Measurements from ENCODE around the gene SLC39A1.
"Not testable (repeated sequence)": the region's sequence is repeated elsewhere in the genome, so short reads cannot be mapped to it uniquely, and the experiment has no call there.

SLC39A1 gene, protein sequence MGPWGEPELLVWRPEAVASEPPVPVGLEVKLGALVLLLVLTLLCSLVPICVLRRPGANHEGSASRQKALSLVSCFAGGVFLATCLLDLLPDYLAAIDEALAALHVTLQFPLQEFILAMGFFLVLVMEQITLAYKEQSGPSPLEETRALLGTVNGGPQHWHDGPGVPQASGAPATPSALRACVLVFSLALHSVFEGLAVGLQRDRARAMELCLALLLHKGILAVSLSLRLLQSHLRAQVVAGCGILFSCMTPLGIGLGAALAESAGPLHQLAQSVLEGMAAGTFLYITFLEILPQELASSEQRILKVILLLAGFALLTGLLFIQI

DNA sequence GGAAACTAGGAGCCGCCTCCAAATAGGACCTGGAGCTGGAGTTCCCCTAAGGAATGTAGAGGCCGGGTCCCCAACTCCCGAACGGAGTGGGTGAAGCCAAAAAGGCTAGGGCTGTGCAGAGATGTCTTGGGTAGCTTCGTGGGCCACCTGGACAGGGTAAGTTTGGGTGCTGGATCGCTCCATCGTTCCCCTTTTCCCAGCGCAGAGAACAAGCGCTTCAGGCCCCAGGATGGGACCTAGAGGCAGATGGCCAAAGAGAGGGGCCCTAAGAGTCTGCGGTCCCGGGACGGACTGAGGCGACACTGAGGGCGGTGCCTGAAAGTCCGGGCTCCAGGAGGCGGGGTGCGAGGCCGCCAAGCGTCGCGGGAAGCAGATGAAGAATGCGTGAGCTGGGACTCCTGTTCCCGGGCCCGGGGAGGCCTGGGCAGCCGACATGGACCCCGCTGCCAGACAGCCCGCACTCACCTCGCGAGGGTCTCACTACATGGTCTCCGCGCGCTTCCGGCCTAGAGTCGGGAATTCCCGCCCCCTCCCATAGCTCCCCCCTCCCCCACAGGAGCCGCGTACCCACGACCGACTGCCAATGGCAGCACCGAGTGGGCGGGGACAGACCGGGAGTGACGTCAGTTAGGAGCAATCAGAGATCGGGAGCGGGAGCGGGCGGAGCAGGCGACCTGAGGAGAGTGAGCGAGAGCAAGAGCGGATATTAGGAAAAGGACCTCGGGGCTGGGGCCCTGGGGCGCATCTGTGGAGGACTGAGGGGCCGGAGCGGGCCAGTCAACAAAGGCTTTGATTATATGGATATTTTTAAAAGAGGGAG, at the start of gene SLC39A1:
SLC39A1 (minus strand) TSS at position 508 of the 820 bp plus-strand sequence. CDS start 822 bp downstream, outside the sequence.
- DNase-seq: peak; percentile 96

DNA sequence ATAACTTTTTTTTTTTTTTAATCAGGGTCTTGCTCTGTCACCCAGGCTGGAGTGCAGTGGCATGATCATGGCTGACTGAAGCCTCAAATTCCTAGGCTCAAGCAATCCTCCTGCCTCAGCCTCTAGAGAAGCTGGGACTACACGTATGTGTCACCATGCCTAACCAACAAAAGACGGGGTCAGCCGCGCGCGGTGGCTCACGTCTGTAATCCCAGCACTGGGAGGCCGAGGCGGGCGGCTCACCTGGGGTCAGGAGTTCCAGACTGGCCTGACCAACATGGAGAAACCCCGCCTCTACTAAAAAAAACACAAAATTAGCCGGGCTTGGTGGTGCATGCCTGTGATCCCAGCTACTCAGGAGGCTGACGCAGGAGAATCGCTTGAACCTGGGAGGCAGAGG, 49.2 kb upstream of the SLC39A1 start:
- not testable (repeated sequence) for DNase-seq

DNA sequence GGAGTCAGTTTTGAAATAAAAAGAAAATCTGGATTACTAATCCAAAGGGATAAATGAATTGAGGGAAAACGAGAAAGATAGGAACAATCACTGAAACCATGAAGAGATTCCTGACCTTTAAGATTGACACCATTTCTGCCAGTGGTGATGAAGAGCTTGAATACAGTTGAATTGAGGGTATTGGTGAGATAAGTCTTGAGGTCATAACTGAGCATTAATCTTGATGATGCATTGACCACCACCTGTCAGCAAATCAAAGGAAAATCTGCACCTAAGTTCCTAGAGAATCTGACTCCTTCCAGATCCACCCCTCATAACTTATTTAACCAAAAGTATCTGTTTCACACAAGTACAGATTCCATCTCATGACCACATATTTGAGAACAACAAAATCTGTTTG, 48.8 kb upstream of the SLC39A1 start:
- DNase-seq: no peak

DNA sequence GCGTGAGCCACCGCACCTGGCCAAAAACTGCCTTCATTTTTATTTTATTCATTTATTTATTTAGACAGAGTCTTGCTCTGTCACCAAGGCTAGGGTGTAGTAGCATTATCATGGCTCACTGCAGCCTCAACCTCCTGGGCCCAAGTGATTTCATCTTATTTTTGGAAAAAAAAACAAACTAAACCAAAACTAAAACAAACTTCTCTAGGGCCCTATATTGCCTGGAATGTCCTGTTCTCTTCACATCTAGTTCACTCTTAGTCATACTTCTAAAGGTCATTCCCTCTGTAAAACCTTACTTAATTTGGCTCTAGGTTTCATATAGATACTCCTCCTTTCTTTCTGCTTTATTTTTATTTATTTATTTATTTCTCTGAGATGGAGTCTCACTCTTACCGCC, 42.8 kb upstream of the SLC39A1 start:
- DNase-seq: no peak

DNA sequence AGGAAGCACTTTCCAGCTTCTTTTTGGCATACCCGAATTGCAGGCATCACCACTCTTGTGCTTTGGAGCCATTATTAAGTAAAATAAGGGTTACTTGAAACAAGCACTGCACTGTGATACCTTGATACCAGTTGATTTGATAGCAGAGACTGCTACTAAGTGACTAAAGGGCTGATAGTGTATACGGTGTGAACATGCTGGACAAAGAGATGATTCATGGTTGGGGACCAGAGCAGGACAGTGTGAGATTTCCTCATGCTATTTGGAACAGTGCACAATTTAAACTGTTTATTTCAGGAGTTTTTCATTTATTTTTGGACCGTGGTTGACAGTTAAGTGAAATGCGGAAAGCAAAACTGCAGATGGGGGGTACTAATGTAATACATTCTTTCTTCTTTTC, 37.1 kb upstream of the SLC39A1 start:
- no peak for DNase-seq

DNA sequence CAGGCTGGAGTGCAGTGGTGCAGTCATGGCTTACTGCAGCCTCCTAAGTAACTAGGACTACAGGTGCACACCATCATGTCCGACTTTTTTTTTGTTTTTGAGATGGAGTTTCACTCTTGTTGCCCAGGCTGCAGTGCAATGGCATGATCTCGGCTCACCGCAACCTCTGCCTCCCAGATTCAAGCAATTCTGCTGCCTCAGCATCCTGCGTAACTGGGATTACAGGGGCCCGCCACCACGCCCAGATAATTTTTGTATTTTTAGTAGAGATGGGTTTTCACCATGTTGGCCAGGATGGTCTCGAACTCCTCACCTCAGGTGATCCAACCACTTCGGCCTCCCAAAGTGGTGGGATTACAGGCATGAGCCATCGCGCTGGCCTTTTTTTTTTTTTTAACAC, 33.5 kb upstream of the SLC39A1 start:
- DNase-seq: not testable (repeated sequence)

DNA sequence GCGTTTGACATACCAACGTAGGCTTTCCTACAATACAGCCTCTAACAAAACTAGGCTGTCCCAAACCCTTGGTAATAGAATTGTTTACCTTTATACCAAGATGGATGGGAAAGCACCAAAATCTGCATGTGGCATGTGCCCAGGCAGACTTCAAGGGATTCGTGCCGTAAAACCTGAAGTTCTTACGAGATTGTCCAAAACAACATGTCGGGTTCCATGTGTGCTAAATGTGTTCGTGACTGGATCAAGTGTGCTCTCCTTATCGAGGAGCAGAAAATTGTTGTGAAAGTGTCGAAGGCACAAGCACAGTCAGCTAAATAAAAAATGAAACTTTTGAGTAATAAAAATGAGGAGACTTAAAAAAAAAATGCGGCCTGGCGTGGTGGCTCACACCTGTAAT, 32.3 kb upstream of the SLC39A1 start:
- no peak for DNase-seq

DNA sequence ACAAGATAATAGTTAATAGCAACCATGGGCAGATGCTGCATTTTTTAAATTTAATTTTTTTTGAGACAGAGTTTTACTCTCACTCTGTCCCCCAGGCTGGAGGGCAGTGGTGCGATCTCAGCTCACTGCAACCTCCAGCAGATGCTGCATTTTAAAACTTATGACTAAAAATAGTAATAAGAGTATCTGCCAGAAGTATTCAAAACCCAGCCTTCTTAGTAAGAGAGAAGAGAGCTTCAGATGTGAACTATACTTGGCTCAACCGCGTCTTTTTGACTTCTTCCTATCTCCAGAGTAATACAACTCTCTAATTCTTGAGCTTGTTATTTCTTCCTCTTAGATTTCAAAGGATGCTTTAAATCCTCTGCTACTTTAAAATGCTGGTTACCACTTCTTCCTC, 31.9 kb upstream of the SLC39A1 start:
- DNase-seq: no peak

DNA sequence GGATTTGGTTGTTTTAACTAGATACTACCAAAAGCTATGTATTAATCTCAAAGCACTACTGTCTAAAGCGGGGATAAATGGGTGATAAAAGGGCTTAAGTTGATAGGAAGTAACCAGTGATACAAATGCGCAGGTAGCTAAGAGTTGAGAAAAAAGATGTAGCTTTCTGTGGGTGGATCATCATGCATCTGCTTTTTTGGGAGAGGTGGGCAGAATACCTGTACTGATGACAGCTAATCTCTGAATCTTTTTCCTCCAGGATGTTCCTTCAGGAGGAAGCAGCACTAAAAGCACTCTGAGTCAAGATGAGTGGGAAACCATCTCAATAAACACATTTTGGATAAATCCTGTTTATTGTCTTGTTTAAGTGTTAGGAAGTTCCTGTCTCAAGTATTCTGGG, 28.5 kb upstream of the SLC39A1 start:
- DNase-seq: no peak

DNA sequence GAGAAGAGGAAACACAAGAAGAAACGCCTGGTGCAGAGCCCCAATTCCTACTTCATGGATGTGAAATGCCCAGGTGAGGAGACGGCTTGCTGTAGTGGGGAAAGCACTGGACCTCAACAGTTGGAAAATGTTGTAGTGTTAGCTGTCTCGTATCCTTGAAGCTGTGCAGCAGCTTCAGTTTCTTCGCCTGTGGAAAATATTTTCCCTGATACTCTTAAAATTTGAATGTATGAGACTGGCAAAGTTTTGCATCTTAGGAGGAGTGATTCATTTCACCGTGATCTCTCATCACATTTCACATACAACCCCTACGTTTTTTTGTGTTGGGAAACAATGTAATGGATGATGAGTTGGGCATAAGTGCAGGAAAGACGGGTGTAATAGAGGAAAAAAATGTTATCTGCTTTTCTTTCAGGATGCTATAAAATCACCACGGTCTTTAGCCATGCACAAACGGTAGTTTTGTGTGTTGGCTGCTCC, 27.9 kb upstream of the SLC39A1 start:
- DNase-seq: no peak

DNA sequence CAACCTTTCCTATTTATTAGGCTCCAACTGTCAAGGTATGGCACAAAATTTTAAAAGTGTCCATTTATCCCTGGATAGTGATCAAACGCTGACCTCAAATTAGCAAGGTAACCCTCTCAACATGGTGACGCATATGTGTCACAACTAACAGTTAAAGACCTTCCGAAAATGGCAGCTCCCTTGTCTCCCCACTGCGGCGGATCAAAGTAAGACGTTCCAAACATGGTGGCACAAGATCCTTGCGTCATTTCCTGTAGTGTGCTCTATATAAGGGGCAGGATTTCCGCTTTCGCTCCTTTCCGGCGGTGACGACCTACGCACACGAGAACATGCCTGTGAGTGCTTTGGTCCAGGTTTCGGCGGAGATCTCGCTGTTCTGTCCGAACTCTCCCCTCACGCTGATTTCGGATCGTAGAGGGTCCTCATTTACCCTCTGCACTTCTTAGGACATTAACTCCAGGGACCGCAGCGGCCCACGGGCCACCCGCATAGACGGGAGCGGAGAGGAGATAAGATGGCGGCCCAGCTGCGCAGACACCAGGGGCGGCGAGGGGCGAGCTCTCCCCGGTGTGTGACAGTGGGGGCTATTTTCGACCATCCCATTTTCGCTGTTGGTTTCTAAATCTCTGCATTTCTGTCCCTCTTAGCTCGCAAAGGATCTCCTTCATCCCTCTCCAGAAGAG, 27.3 kb upstream of the SLC39A1 start, which contains the start of gene RPS27:
RPS27 (plus strand) TSS at position 295 of the 683 bp plus-strand sequence; CDS start at position 330, 35 bp downstream.
- DNase-seq: peak; percentile 98

DNA sequence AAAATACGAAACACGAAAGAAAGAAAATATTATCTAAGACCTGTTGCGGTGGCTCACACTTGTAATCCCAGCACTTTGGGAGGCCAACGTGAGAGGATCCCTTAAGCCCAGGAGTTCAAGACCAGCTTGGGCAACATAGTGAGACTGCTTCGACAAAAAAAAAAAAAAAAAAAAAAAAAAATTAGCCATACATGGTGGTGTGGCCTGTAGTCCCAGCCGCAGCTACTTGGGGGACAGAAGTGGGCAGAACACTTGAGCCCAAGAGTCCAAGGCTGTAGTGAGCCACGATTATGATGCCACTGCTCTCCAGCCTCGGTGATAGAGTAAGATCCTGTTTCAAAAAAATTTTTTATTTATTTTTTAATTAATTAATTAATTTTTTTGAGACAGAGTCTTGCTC, 24.3 kb upstream of the SLC39A1 start:
- peak; percentile 2 for DNase-seq

DNA sequence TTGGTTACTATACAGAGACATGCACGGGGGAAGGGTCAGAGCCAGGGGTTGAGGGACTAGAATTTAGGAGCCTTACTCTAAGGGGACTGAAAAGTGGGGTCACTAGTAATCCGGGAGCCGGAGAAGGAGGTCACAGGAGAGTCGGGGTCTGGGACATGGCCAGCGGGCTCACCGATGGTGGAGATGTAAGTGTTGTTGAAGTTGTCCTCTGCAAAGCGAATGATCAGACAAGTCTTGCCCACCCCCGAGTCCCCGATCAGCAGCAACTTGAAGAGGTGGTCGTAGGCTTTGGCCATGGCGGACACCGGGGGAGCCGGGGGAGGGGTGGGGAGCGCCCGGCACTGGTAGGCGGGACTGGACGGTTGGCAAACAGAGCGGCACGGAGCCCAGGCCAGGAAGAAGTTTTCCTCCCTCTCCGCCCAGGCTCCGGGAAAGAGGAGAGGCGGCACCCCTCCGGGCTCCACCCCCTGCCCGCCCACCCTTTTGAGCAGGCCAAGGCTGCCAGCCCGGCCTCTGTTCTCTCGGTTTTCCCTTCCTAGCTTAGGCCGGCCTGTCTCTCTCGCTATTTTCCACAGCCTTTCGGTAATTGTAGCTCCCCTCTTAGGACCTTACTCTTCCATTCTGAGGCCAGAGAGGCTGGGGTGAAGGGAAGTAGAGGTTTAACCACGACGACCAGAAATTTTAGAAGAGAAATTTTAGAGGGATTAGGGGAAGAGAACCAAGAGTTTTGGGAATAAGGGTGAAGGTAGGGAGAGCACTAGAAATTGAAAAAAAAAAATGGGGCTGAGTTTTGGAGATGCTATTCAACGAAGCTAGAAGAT, 22.8 kb upstream of the SLC39A1 start, which contains the start of gene RAB13:
RAB13 (minus strand) TSS at position 399 of the 821 bp plus-strand sequence; CDS start at position 296, 103 bp downstream.
- peak; percentile 62 for DNase-seq

DNA sequence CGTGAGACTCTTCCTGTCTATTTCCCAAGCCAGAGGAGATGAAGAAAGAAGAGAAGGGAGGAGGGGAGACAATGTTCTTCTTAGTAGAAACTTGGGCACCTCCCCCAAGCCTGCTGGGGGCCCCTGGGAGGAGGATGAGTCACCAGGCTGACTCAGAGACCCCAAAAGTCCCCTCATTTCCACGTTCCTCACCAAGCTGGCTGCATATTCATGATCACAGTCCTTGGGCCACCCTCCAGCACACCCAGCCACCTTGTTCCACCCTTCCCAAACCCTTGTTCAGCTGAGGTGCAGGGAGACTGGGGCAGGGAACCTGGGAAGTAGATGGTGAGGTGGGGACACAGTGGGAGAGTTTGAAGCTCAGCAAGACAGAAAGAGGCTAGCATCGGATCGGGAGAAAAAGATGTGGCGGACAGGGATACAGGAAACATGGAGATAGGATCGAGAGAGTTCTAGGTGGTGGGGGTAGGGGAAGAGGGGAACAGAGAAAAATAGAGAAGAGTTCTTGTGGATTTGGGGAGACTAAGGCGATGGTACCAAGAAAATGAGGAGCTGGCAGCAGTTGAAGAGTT, 22.1 kb upstream of the SLC39A1 start:
- no peak for DNase-seq

DNA sequence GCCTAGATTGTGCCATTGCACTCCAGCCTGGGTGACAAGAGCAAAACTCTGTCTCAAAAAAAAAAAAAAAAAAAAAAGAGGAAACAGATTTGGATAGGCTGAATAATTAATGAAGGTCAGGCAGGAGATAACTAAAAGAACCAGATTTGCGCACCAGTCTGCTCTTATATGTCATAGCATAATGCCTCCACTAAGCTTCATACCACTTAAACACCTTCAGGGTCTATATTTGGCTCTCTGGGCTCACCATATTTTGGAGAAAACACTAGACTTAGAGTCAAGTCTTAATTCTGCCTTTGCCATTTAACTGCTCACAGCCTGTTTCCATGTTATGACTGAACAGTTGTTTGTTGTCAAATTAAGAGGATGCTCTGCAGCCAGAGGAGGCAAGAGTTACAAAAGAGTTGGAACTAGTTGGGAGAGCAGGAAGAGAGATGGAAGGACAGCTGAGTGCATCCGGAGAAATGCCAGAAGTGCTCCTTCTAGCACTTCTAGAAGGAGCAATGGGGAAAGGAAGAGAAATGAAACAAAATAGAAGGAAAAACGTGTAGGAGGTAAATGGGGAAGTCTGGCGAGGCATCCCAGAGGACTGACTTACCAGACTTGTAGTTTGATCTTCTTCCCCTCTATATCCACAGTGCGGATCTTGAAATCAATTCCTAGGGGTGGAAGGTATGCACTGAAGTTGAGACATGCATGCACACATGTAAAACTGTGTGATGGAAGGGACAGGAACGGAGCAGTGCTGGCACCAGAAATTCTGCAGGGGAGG, 21.0 kb upstream of the SLC39A1 start:
- DNase-seq: no peak

DNA sequence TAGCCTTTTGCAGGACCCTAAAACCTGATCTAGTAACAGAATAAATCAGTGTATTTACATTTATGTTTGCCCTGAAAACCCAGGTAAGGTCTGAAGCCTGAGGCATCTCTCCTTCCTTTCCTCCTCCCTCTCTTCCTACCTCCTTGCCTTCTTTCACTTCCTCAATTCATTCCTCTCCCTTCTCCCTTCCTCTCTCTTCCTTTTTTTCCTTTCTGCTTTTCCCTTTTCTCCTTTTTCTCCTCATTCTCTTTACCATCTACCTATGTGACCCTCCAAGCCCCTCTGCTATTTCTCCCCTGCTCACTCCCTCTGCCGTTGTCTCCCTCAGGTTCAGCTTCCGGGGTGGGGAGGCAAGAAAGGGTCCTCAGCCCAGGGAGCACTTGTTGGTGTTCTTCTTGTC, 18.4 kb upstream of the SLC39A1 start:
- DNase-seq: not testable (repeated sequence)

DNA sequence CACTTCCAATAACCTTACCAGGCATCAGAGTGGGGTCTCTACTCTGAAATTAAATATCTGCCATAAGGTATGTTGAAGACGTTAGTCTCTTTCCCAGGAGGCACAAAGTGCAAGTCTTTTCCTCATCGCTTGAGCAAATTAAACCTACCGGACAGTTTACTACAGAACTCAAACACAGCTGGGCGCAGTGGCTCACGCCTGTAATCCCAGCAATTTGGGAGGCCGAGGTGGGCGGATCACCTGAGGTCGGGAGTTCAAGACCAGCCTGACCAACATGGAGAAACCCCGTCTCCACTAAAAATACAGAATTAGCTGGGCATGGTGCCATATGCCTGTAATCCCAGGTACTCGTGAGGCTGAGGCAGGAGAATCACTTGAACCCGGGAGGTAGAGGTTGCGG, 15.8 kb upstream of the SLC39A1 start:
- not testable (repeated sequence) for DNase-seq

DNA sequence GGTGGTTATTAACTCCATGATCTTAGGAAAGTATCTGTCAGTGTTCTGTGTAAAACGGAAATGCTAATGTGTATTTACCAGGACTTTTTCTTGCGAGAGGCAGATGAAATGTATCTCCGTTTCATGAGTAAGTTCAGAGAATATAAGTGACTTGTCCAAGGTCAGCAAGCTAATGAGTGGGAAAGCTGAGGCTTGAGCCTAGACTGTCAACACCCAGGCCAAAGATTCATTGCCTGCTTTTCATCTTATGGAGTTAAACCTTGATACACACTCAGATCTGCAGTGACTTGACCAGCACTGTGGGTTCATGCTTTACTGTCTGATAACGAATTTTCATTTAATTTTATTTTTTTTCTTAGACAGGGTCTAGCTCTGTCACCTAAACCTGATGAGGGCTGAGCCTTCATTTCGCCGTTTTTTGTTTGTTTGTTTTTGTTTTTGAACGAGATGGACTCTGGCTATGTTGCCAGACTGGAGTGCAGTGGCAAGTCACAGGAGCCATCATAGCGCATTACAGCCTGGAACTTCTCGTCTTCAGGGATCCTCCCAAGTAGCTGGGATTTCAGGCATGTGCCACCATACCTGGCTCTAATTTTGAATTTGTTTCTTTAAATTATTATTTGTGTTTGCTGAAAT, 15.1 kb upstream of the SLC39A1 start:
- DNase-seq: no peak

DNA sequence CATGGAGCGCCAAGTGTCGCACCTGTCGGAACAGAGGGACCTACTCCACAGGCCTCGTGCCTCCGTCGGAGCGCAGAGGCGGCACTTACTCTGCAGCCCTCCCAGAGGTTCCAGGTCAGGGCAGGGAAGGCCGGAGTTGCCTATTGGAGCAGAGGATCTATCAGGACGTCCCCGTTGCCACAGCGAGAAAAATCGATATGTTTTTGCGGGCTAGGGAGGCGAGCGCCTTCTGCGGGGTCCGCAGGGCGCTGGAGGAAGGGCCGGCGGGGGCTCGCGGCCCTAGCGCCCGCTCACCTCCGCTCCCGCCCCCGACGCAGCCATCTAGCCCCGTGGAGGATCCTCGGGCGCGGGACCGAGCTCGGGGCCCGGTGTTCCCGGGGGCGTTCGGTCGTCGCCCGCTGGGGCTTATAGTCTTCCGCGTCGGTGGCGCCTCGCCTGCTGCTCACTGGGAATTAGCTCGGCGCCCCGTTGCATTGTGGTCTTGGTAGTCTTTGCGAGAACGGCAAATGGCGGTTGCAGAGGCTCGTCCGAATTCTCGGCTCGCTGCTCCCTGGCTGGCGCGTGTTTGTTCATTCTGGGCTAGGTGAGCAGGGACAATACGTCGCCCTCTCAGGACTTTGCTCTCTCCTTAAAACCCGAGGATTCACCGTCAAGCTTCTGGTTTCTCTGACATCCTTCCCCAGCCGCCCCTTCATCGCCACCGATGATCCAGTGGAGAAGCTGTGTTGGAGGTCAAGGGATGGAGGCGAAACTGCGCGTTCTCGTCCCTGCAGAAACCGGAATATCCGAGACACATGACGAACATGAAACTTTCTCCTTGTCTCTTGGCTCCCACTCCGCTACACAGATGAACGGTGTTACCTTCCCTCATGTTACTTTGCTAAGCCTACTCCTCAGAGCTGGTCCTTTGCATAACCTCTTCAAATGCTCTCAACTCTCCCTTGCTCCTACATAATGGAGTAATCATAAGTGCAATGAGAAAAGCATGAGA, 14.2 kb upstream of the SLC39A1 start, which contains the start of gene JTB:
JTB (minus strand) TSS at position 425 of the 991 bp plus-strand sequence; CDS start at position 3, 422 bp downstream.
- peak; percentile 74 for DNase-seq

Measured in NCI-H2029 (cell line).